Cerebellar cortex (tissue), 1 donor: ENCODE data around the gene TPI1.
A peak's percentile ranks its signal among the peaks of the same experiment; 100 is the strongest.
"Not testable (repeated sequence)": the region's sequence is repeated elsewhere in the genome, so short reads cannot be mapped to it uniquely, and the experiment has no call there.

Experiments used
- DNase-seq: peaks from one replicate; pipeline ENCODE4 v3.0.0-alpha.2; 2015; ENCODE audit warnings: low spot score

TPI1 gene

GRCh38 chr12:6869049-6870021, 2.0 kb downstream of the TPI1 start:
- peak; percentile 92 for DNase-seq

DNA sequence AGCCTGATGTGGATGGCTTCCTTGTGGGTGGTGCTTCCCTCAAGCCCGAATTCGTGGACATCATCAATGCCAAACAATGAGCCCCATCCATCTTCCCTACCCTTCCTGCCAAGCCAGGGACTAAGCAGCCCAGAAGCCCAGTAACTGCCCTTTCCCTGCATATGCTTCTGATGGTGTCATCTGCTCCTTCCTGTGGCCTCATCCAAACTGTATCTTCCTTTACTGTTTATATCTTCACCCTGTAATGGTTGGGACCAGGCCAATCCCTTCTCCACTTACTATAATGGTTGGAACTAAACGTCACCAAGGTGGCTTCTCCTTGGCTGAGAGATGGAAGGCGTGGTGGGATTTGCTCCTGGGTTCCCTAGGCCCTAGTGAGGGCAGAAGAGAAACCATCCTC, 3.0 kb downstream of the TPI1 start:
- not testable (repeated sequence) for DNase-seq

DNA sequence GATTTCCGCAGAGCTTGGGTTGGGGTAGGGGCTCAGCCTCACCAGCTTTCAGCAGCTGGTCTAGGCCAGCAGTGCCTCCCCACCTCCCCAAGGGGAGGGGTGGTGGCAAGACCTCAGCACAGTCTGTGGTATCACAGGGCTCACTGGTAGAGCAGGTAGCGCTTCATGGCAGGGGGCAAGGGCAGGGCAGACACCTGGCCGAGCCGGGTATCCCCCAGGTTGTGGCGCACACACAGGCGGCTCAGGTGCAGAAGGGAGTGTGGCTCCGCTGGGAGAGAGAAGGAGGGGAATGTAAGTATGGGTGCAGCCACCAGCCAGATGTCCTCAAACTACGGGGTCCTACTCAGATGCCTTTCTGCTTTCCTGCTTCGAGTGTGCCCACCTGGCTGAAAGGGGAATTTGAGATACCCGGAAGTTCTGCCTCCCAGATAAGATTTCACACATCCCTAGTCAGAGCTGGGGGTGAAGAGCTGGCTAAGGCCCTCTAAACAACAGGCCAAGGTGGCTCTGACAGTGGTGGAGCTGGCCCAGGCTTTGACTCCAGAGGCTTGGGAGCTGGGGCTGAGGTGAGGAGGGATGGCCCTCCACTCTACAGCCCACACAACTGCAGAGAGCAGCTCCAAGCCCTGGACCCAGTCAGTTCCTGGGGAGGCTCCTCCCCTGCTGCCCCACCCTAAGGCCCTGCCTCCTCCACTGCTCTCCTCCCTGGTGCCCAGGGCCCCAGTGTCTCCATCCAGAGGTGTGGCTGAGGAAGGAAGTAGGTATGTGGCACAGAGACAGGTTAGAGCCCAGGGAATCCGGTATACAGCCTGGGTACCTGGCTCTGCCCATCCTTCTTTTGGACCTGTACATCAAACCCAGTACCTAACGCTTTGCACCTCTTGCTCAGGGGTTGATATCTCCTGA, 4.0 kb downstream of the TPI1 start:
- peak; percentile 52 for DNase-seq

- peak; percentile 78 for DNase-seq
These were observed 5.0 kb downstream of the TPI1 start for GRCh38 chr12:6872073-6873048.

DNA sequence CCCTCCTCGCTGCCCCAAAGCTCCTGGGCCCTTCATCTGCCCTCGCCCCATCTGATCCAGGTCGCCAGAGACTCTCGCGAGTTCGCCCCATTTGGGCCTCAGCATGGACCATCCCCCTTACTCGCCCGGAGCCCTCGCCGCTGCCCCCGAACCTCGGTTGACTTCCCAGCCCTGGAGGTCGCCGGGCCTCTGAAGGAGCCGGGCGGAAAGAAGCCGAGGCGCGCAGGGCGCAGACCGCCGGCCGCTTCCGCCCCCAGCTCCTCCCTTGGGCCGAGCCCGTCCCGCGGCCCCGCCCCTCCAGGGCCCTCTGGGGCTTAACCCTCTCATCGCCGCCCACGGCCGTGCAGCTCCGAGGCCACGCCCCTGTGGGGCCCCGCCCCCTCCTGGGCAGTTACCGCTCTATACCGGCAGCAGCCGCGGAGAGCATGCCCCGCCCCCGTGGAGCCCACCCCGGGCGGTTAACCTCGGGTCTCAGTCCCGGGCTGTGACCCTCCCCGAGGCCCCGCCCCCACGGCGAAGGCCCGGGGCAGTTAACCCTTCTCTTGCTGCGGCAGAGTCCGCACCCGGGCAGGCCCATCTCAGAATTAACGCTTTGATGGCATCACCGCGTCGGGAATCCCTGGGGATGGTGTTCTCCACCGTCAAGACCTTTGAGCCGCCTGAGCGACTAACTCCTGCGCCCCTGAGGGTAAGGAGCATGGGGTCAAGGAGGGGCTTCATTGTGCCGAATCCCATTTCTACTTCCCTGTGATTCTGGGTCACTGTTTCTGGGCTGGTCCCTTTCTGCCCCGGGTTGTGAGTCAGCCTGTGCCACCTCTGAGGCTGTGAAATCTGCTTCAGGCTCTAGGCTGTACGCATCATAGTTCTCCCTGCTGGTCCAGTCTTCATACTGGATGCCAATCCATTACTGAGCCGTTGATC, 6.0 kb downstream of the TPI1 start, which contains the start of gene SPSB2:
SPSB2 (minus strand) TSS at position 210 of the 921 bp plus-strand sequence. CDS start 402 bp downstream, outside the sequence.
- peak; percentile 94 for DNase-seq

DNA sequence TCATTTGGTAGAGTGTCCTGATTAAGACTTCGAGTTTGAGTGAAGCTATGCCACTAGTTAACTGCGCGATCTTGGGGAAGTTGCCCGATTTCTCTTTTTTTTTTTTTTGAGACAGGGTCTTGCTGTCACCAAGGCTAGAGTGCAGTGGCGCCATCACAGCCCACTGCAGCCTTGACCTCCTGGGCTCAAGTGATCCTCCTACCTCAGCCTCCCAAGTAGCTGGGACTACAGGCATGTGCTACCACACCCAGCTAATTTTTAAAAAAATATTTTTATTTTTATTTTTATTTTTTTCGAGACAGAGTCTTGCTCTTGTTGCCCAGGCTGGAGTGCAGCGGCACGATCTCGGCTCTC, 6.7 kb downstream of the TPI1 start:
- not testable (repeated sequence) for DNase-seq

DNA sequence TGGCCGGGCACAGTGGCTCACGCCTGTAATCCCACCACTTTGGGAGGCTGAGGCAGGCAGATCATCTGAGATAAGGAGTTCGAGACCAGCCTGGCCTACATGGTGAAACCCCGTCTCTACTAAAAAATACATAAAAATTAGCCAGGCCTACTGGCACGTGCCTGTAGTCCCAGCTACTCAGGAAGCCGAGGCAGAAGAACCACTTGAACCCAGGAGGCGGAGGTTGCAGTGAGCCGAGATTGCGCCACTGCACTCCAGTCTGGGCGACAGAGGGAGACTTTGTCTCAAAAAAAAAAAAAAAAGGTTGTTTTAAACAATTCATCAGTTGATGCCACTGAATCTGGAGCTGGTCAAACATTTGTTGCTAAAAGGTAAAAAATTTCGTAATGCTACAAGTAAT, 12.5 kb downstream of the TPI1 start:
- DNase-seq = not testable (repeated sequence)

DNA sequence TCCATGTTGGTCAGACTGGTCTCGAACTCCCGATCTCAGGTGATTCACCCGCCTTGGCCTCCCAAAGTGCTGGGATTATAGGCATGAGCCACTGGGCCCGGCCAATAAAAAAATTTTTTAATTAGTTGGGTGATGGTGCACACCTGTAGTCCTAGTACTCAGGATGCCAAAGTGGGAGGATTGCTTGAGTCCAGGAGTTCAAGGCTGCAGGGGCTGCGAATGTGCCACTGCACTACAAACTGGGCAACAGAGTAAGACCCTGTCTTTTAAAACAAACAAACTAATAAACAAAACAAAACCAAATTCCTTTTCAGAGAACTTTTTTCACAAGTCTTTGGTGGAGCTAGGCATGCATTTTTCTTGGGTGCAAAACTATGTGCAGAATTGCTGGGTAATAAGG, 15.9 kb downstream of the TPI1 start:
- no peak for DNase-seq

GRCh38 chr12:6883683-6884082, 16.4 kb downstream of the TPI1 start:
- DNase-seq = no peak

DNA sequence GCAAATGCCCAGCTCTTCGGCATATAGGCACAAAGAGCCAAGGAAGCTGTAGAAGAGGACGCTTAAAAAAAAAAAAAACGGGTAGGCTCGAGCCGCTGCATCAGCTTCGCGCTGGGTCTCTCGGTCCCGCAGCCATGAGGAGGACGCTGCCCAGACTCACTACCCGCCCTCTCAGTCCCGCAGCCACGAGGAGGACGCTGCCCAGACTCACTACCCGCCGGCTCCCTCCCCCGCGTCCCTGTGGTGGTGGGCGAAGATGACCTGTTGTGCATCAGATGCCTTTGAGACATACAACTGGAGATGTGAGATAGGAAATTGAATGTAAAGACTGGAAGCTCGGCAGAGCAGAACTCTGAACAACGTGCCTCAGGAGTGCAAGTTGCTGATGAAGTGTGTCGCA, 17.2 kb downstream of the TPI1 start:
- DNase-seq = no peak

- not testable (repeated sequence) for DNase-seq
These were observed 19.1 kb downstream of the TPI1 start for GRCh38 chr12:6886206-6886999.

DNA sequence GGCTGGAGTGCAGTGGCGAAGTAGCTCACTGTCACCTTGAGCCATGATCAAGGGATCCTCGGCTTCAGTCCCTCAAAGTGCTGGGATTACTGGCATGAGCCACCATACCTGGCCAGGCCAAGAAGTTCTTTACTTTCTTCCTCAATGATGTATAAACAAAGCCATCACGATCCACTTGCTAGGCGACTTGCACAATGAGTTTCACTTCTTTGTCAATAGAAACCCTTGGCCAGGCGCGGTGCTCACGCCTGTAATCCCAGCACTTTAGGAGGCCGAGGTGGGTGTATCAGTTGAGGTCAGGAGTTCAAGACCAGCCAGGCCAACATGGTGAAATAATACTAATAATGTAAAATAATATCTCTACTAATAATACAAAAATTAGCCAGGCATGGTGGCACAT, 20.1 kb downstream of the TPI1 start:
- DNase-seq = no peak

DNA sequence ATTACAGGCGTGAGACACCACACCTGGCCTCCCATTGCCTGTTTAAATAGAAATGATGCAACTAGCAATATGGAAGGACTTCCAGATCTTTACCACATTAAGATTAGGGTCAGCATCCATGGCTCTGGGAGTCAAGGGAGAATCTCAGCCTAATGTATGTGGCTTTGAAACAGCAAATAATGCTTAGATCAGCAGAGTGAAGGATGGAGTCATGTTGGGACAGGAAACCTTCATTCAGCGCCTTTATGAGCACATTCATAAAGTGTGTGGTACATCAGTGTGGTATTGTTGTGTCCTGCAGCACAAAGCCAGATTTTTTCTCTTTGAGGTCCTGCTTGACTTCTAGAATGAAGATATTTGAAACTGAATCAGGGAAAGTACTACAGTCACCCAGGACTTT, 21.0 kb downstream of the TPI1 start:
- no peak for DNase-seq

- DNase-seq = not testable (repeated sequence)
These were observed 21.5 kb downstream of the TPI1 start for GRCh38 chr12:6888794-6889193.

GRCh38 chr12:6889775-6890573, 22.6 kb downstream of the TPI1 start:
- DNase-seq = not testable (repeated sequence)

DNA sequence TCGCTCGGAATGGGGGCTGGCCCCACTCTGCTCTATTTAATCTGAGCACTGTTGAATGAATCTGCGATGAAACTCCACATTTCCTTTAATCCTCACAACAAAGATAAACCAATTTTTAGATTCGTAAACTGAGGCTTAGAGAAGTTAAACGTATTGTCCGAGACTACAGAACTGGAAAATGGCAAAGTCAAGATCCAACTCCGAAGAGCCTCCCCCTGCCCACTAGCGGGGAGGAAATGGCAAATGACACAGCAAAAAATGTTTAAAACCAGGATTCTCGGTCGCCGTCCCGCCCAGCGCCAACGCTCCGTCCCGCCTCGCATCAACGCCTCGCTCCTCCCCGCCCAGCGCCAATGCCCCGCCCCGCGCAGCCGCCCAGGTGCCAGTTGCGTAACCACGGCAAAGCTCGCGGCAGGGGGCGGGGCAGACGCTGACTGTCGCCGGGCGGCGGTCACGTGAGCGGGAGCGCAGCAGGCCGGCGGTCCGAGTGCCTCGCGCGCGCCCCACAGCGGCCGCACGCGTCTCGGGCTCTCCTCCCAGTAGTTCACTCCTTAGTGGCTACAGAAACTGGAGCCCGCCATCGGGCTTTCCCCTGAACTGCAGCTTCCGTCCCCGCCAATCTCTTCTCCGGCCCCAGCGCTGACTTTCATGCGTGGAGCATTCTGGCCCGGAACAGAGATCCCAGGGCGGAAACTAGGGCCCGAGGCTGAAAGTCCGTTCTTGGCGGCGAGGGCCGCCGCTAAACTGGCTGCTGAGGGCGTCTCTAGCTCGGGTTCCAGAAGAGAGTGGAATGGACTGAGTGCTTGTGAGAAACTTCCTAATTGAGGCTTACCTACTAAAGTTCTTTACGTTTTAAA, 23.7 kb downstream of the TPI1 start:
- peak; percentile 95 for DNase-seq

DNA sequence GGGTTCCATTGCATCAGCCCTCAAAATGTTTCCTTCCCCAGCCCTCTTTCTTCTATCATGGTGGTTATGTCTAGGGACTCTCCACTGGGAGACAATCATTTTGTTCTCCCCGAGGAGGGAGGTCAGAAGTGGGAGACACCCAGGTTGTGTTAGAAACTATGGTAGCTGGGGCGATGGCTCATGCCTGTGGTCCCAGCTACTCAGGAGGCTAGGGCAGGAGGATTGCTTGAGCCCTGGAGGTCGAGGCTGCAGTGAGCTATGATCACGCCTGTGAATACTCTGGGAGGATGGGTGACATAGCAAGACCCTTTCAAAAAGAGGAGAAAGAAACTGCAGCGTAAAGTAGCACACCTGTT, 24.3 kb downstream of the TPI1 start:
- no peak for DNase-seq

- not testable (repeated sequence) for DNase-seq
These were observed 25.4 kb downstream of the TPI1 start for GRCh38 chr12:6892683-6893082.
